ENCODE measurements around the gene VEPH1.

The VEPH1 gene

GRCh38 chr3:157531771-157532170 lies 28.6 kb upstream of the VEPH1 start:
- Histone ChIP-seq H4K20me1 (ENCODE audit: low read depth, low read length) (no peaks in the 10 kb centered on the region), H3K4me2 (ENCODE audit: low read depth, low read length, poor library complexity, severe bottlenecking) (no peak overlapping the region), H3K36me3 (ENCODE audit: low read length) (no peaks in the 10 kb centered on the region), H2AFZ (ENCODE audit: low read depth, low read length, severe bottlenecking) (no peak overlapping the region), H3K27ac (ENCODE audit: low read depth, low read length) (no peak overlapping the region), H3F3A (ENCODE audit: insufficient read depth) (no peaks in the 10 kb centered on the region), H3K4me3 (ENCODE audit: insufficient read depth, low read length, poor library complexity, severe bottlenecking) (no peak overlapping the region), H3K9ac (ENCODE audit: low read length) (no peak overlapping the region), H3K9me2 (replicated peaks; ENCODE audit: insufficient read depth, low read length) (no peaks in the 10 kb centered on the region), H3K9me3 (ENCODE audit: insufficient read depth, low read length) (no peaks in the 10 kb centered on the region), H3K79me2 (ENCODE audit: insufficient read depth, low read length) (no peaks in the 10 kb centered on the region), H3K27me3 (ENCODE audit: low read length) (no peaks in the 10 kb centered on the region)
- TF ChIP-seq CTCF (IDR thresholded peaks at IDR 0.05; ENCODE audit: insufficient read depth, low read length, poor library complexity, severe bottlenecking) (no peak), EZH2phosphoT487 (conservative IDR thresholded peaks at IDR 0.05; ENCODE audit: low read length) (no peak)

- TF ChIP-seq EZH2phosphoT487 (conservative IDR thresholded peaks at IDR 0.05; ENCODE audit: low read length) (no peak), CTCF (IDR thresholded peaks at IDR 0.05; ENCODE audit: insufficient read depth, low read length, poor library complexity, severe bottlenecking) (no peak)
- H3K9me2 ChIP-seq (replicated peaks; ENCODE audit: insufficient read depth, low read length) = no peaks in the 10 kb centered on the region
- H3K79me2 ChIP-seq (ENCODE audit: insufficient read depth, low read length) = no peaks in the 10 kb centered on the region
- H3K9me3 ChIP-seq (ENCODE audit: insufficient read depth, low read length) = no peaks in the 10 kb centered on the region
- no peaks in the 10 kb centered on the region for H3K27me3 ChIP-seq (ENCODE audit: low read length)
- H3F3A ChIP-seq (ENCODE audit: insufficient read depth) = no peaks in the 10 kb centered on the region
- no peaks in the 10 kb centered on the region for H3K36me3 ChIP-seq (ENCODE audit: low read length)
- H3K27ac ChIP-seq (ENCODE audit: low read depth, low read length) = no peak overlapping the region
- H3K4me3 ChIP-seq (ENCODE audit: insufficient read depth, low read length, poor library complexity, severe bottlenecking) = no peak overlapping the region
- no peak overlapping the region for H2AFZ ChIP-seq (ENCODE audit: low read depth, low read length, severe bottlenecking)
- no peaks in the 10 kb centered on the region for H4K20me1 ChIP-seq (ENCODE audit: low read depth, low read length)
- no peak overlapping the region for H3K9ac ChIP-seq (ENCODE audit: low read length)
- H3K4me2 ChIP-seq (ENCODE audit: low read depth, low read length, poor library complexity, severe bottlenecking) = no peak overlapping the region
Observed at GRCh38 chr3:157531301-157531660, 28.1 kb upstream of the VEPH1 start.

GRCh38 chr3:157530637-157531300 lies 27.6 kb upstream of the VEPH1 start:
- no peaks in the 10 kb centered on the region for H4K20me1 ChIP-seq (ENCODE audit: low read depth, low read length)
- H3K9me3 ChIP-seq (ENCODE audit: insufficient read depth, low read length) = no peaks in the 10 kb centered on the region
- no peaks in the 10 kb centered on the region for H3K27me3 ChIP-seq (ENCODE audit: low read length)
- no peak overlapping the region for H2AFZ ChIP-seq (ENCODE audit: low read depth, low read length, severe bottlenecking)
- no peaks in the 10 kb centered on the region for H3K36me3 ChIP-seq (ENCODE audit: low read length)
- TF ChIP-seq EZH2phosphoT487 (conservative IDR thresholded peaks at IDR 0.05; ENCODE audit: low read length) (no peak), CTCF (IDR thresholded peaks at IDR 0.05; ENCODE audit: insufficient read depth, low read length, poor library complexity, severe bottlenecking) (no peak)
- no peaks in the 10 kb centered on the region for H3K79me2 ChIP-seq (ENCODE audit: insufficient read depth, low read length)
- H3F3A ChIP-seq (ENCODE audit: insufficient read depth) = no peaks in the 10 kb centered on the region
- H3K9me2 ChIP-seq (replicated peaks; ENCODE audit: insufficient read depth, low read length) = no peaks in the 10 kb centered on the region
- H3K27ac ChIP-seq (ENCODE audit: low read depth, low read length) = no peak overlapping the region
- no peak overlapping the region for H3K4me2 ChIP-seq (ENCODE audit: low read depth, low read length, poor library complexity, severe bottlenecking)
- no peak overlapping the region for H3K9ac ChIP-seq (ENCODE audit: low read length)
- H3K4me3 ChIP-seq (ENCODE audit: insufficient read depth, low read length, poor library complexity, severe bottlenecking) = no peak overlapping the region

Data from SU-DHL-6 (cell line).